HCT116 (cell line): ENCODE data around the gene PNP. TPM values are rescaled to one million over a fixed set of nuclear protein-coding genes. Genes with fewer than 3 reads are reported as not detected.

ENCODE experiments used
- ATAC-seq: fragments of 200-7000 bp; cut with Tn5 transposase; 2 replicates; pipeline ENCODE4 v1.9.1; 2020; ENCODE audit warnings: mild to moderate bottlenecking, moderate library complexity
- BruUV-seq: library from RNA; stranded (reverse); fragments of 400-500 nt; replicated peaks from 2 replicates; lab custom pipeline; 2021; lab: Mats Ljungman, UMichigan
- CTCF ChIA-PET: fragments of 300-600 bp; sonication (Branson Sonifier 250); formaldehyde crosslinking; loops from one replicate; lab custom pipeline; 2021; ENCODE audit warnings: antibody characterized with exemption; lab: Charles Lee
- POLR2A ChIA-PET: fragments of 300-600, 350-600 bp; sonication (Branson Sonifier 250); formaldehyde crosslinking; loops from one replicate; lab custom pipeline; 2021; ENCODE audit warnings: antibody characterized with exemption; lab: Charles Lee
- RAD21 ChIA-PET, 2 experiments: fragments of 300-600 bp; sonication (Branson Sonifier 250); formaldehyde crosslinking; loops; one replicate each; lab custom pipeline; 2023; ENCODE audit warnings: low total read pairs in 2 of 2; ENCODE audit not compliant: uncharacterized antibody in 2 of 2, unreplicated experiment in 2 of 2, low non-redundant PET in 1 of 2; lab: Charles Lee
- DNase-seq: peaks from one replicate; pipeline ENCODE4 v3.0.0-alpha.2; 2010; ENCODE audit warnings: low read depth, low spot score
- H2AFZ ChIP-seq: fragments of 200-600 bp; shearing (Covaris generic), sonication (generic); 2 replicates; pipeline ENCODE4 v1.6.1; 2017; ENCODE audit warnings: low read depth, mixed run types, mixed read lengths, antibody characterized with exemption, low read length; ENCODE audit not compliant: poor library complexity, severe bottlenecking
- H3K27ac ChIP-seq: 2 replicates; pipeline ENCODE4 v1.5.1; 2012; ENCODE audit warnings: low read depth, low read length
- H3K27me3 ChIP-seq: fragments of 200-600 bp; sonication (generic); 2 replicates; pipeline ENCODE4 v1.6.1; 2016; ENCODE audit warnings: mixed run types, low read length, mixed read lengths; ENCODE audit not compliant: insufficient read depth
- H3K36me3 ChIP-seq, 2 experiments: fragments of 200-500 bp in 1 of 2; fragments of 200-600 bp in 1 of 2; sonication (Bioruptor generic) in 1 of 2; sonication (generic) in 1 of 2; 2 replicates each; pipeline versions ENCODE4 v1.5.1 to v1.6.1; 2014 to 2016; ENCODE audit warnings: low read length in 2 of 2, inconsistent platforms in 1 of 2, mixed read lengths in 1 of 2, mixed run types in 1 of 2; ENCODE audit not compliant: insufficient read depth in 2 of 2, control insufficient read depth in 1 of 2
- H3K4me1 ChIP-seq, 2 experiments: fragments of 200-600 bp in 1 of 2; sonication (generic) in 1 of 2; 2 replicates each; pipeline versions ENCODE4 v1.5.1 to v1.6.1; 2012 to 2017; ENCODE audit warnings: low read length in 2 of 2, inconsistent platforms in 1 of 2, mild to moderate bottlenecking in 1 of 2, mixed read lengths in 1 of 2, mixed run types in 1 of 2, moderate library complexity in 1 of 2; ENCODE audit not compliant: insufficient read depth in 2 of 2, control insufficient read depth in 1 of 2
- H3K4me2 ChIP-seq: fragments of 200-600 bp; sonication (generic); 2 replicates; pipeline ENCODE4 v1.6.1; 2017; ENCODE audit warnings: mixed run types, low read length, mixed read lengths
- H3K4me3 ChIP-seq, 2 experiments: fragments of 200-600 bp in 1 of 2; sonication (generic) in 1 of 2; replicated peaks in 1 of 2; 2 replicates each; pipeline ENCODE4 v1.5.1; 2011 to 2016; ENCODE audit warnings: low read length in 2 of 2, control low read depth in 1 of 2, low read depth in 1 of 2, mild to moderate bottlenecking in 1 of 2, mixed read lengths in 1 of 2, mixed run types in 1 of 2
- H3K79me2 ChIP-seq: fragments of 200-600 bp; sonication (generic); 2 replicates; pipeline ENCODE4 v1.6.1; 2017; ENCODE audit warnings: mild to moderate bottlenecking, mixed run types, low read length, moderate library complexity, mixed read lengths; ENCODE audit not compliant: insufficient read depth
- H3K9ac ChIP-seq: fragments of 200-600 bp; sonication (generic); 2 replicates; pipeline ENCODE4 v1.6.1; 2016; ENCODE audit warnings: low read length, mixed read lengths
- H3K9me2 ChIP-seq: fragments of 200-600 bp; sonication (generic), shearing (Covaris generic); 2 replicates; pipeline ENCODE4 v1.6.1; 2017; ENCODE audit warnings: mixed run types, mild to moderate bottlenecking, moderate library complexity; ENCODE audit not compliant: insufficient read depth
- H3K9me3 ChIP-seq, 2 experiments: fragments of 200-500 bp in 1 of 2; fragments of 200-600 bp in 1 of 2; sonication (Bioruptor generic) in 1 of 2; sonication (generic) in 1 of 2; 2 replicates each; pipeline ENCODE4 v1.6.1; 2014 to 2017; ENCODE audit warnings: low read length in 2 of 2, mixed read lengths in 2 of 2, inconsistent platforms in 1 of 2, low read depth in 1 of 2, mild to moderate bottlenecking in 1 of 2, mixed run types in 1 of 2, moderate library complexity in 1 of 2; ENCODE audit not compliant: control insufficient read depth in 1 of 2, insufficient read depth in 1 of 2
- H4K20me1 ChIP-seq: fragments of 200-600 bp; sonication (generic), shearing (Covaris generic); 2 replicates; pipeline ENCODE4 v1.6.1; 2017; ENCODE audit warnings: mixed run types, mild to moderate bottlenecking, moderate library complexity; ENCODE audit not compliant: insufficient read depth
- CEBPB ChIP-seq: IDR thresholded peaks from 2 replicates; pipeline ENCODE4 v1.6.1; 2012; ENCODE audit warnings: low read depth
- EGR1 ChIP-seq: IDR thresholded peaks from 2 replicates; pipeline ENCODE4 v1.6.1; 2012; ENCODE audit warnings: low read depth
- EZH2phosphoT487 ChIP-seq: fragments of 200-600 bp; IDR thresholded peaks from 2 replicates; pipeline ENCODE4 v1.6.1; 2018; ENCODE audit warnings: antibody characterized with exemption, borderline replicate concordance
- JUND ChIP-seq: IDR thresholded peaks from 2 replicates; pipeline ENCODE4 v1.6.1; 2012
- POLR2A ChIP-seq: IDR thresholded peaks from 2 replicates; pipeline ENCODE4 v1.7.0; 2011; ENCODE audit warnings: borderline replicate concordance; ENCODE audit not compliant: insufficient read depth, insufficient read length; ENCODE audit errors: extremely low read depth
- POLR2AphosphoS5 ChIP-seq: IDR thresholded peaks from 2 replicates; pipeline ENCODE4 v1.6.1; 2011; ENCODE audit warnings: mild to moderate bottlenecking, low read depth, low read length, moderate library complexity
- SIN3A ChIP-seq: IDR thresholded peaks from 2 replicates; pipeline ENCODE4 v1.6.1; 2012; ENCODE audit warnings: low read depth
- SRF ChIP-seq: IDR thresholded peaks from 2 replicates; pipeline ENCODE4 v1.6.1; 2012; ENCODE audit warnings: low read depth
- TCF7L2 ChIP-seq: IDR thresholded peaks from 2 replicates; pipeline ENCODE4 v1.7.0; 2011; ENCODE audit warnings: borderline replicate concordance, inconsistent platforms; ENCODE audit not compliant: insufficient read depth, insufficient read length; ENCODE audit errors: extremely low read depth
- ZFX ChIP-seq: fragments of 450-650 bp; IDR thresholded peaks from 2 replicates; pipeline ENCODE4 v1.6.1; 2017
- ZNF274 ChIP-seq: fragments of 200-500 bp; sonication (Bioruptor generic); IDR thresholded peaks from 2 replicates; pipeline ENCODE4 v1.6.1; 2014; ENCODE audit warnings: mild to moderate bottlenecking, low read depth, low read length, inconsistent platforms
- intact Hi-C: fragments of 100-400 bp; cut with micrococcal nuclease; formaldehyde crosslinking; loops from 2 replicates; pipeline ENCODE4 v1.10.0; 2022
- total RNA-seq: library from RNA; stranded (reverse); gene quantifications from one replicate; pipeline ENCODE4 v1.2.1, GENCODE V29; 2021; ENCODE audit not compliant: unreplicated experiment
- TF ChIP-seq, protein P1 (sequence below): IDR thresholded peaks from 2 replicates; pipeline ENCODE4 v1.6.1; 2012; ENCODE audit warnings: low read depth
- TF ChIP-seq, protein P2 (sequence below), 3 experiments: fragments of 200-600 bp in 1 of 3; sonication (generic) in 1 of 3; IDR thresholded peaks in 2 of 3; conservative IDR thresholded peaks in 1 of 3; 2 replicates each; pipeline ENCODE4 v1.5.1; 2012 to 2017; ENCODE audit warnings: low read depth in 2 of 3, low read length in 2 of 3, antibody characterized with exemption in 1 of 3, borderline replicate concordance in 1 of 3, control low read depth in 1 of 3, mild to moderate bottlenecking in 1 of 3, mixed read lengths in 1 of 3, mixed run types in 1 of 3, moderate library complexity in 1 of 3; ENCODE audit not compliant: insufficient read depth in 1 of 3

Gene PNP
- total RNA-seq, 1 experiment from 2014 or later: 63.0 TPM

DNA sequence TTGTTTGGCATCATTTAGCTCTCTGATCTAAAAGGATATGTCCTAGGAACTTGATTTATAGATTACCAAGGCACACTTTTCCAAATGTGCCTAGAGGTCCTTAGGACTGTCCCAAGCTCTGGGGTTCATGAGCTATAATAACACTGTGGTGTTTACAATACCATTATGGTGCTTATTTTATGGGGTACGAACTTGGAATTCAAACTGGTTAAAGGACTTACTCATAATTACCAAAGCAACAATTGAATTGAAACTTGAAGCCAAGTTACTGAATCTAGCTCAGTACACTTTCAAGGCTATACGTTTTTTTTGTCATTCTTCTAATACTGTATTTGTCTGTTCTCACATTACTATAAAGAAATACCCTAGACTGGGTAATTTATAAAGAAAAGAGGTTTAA lies 46.3 kb upstream of the PNP start:
- Histone ChIP-seq H3K79me2 (no peaks in the 10 kb centered on the region), H3K4me1 (peaks cover 7 to 12% of the 10 kb centered on the region in 2 experiments), H3K4me2 (no peak overlapping the region), H3K9me2 (no peaks in the 10 kb centered on the region), H3K36me3 (no peaks in the 10 kb centered on the region), H3K27ac (no peak overlapping the region), H3K27me3 (no peaks in the 10 kb centered on the region), H3K4me3 (no peak overlapping the region), H4K20me1 (no peaks in the 10 kb centered on the region), H2AFZ (no peak overlapping the region), H3K9ac (no peak overlapping the region), H3K9me3 (no peaks in the 10 kb centered on the region)
- ATAC-seq (no peak), DNase-seq (no peak)
- RAD21 ChIA-PET: no interaction called here
- TF ChIP-seq ZNF274 (no peak), JUND (no peak), TCF7L2 (no peak)
- POLR2A ChIA-PET: interaction anchor here (2.1 kb wide), 1 partner anchor 80 kb away, joined by 7 read pairs; the partner anchor contains the start of gene PARP2
- CTCF ChIA-PET: no interaction called here
- BruUV-seq: no TSS peak
- intact Hi-C loops: no loop called here

DNA sequence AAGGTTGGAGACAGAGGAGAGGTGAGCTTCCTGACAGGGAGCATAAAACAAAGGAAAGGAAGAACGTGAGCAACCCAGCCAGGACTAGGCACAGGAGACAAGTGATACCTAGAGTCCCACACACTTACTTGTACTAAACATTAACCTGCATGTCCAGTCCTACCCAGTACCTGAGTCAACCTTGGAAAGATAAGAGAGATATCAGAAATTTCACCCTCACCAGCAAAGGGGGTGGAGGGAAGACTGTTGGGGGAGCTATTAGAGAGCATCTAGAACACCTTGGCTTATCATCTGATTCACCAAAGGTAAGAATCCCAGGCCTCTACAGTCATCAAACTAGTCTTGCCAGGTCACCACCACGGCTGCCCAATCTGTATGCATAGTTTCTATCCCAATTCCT lies 44.4 kb upstream of the PNP start:
- intact Hi-C loops: no loop called here
- CTCF ChIA-PET: interaction anchor here (1.3 to 2.0 kb wide), 2 partner anchors 9 to 10 kb away, joined by 4 to 8 read pairs; no protein-coding TSS in a partner anchor
- TF ChIP-seq SIN3A (no peak), SRF (no peak), POLR2A (no peak), EZH2phosphoT487 (no peak), ZFX (no peak), POLR2AphosphoS5 (no peak), CEBPB (no peak), EGR1 (no peak)
- TF ChIP-seq, protein P1, sequence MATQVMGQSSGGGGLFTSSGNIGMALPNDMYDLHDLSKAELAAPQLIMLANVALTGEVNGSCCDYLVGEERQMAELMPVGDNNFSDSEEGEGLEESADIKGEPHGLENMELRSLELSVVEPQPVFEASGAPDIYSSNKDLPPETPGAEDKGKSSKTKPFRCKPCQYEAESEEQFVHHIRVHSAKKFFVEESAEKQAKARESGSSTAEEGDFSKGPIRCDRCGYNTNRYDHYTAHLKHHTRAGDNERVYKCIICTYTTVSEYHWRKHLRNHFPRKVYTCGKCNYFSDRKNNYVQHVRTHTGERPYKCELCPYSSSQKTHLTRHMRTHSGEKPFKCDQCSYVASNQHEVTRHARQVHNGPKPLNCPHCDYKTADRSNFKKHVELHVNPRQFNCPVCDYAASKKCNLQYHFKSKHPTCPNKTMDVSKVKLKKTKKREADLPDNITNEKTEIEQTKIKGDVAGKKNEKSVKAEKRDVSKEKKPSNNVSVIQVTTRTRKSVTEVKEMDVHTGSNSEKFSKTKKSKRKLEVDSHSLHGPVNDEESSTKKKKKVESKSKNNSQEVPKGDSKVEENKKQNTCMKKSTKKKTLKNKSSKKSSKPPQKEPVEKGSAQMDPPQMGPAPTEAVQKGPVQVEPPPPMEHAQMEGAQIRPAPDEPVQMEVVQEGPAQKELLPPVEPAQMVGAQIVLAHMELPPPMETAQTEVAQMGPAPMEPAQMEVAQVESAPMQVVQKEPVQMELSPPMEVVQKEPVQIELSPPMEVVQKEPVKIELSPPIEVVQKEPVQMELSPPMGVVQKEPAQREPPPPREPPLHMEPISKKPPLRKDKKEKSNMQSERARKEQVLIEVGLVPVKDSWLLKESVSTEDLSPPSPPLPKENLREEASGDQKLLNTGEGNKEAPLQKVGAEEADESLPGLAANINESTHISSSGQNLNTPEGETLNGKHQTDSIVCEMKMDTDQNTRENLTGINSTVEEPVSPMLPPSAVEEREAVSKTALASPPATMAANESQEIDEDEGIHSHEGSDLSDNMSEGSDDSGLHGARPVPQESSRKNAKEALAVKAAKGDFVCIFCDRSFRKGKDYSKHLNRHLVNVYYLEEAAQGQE: no peak
- TF ChIP-seq, protein P2, sequence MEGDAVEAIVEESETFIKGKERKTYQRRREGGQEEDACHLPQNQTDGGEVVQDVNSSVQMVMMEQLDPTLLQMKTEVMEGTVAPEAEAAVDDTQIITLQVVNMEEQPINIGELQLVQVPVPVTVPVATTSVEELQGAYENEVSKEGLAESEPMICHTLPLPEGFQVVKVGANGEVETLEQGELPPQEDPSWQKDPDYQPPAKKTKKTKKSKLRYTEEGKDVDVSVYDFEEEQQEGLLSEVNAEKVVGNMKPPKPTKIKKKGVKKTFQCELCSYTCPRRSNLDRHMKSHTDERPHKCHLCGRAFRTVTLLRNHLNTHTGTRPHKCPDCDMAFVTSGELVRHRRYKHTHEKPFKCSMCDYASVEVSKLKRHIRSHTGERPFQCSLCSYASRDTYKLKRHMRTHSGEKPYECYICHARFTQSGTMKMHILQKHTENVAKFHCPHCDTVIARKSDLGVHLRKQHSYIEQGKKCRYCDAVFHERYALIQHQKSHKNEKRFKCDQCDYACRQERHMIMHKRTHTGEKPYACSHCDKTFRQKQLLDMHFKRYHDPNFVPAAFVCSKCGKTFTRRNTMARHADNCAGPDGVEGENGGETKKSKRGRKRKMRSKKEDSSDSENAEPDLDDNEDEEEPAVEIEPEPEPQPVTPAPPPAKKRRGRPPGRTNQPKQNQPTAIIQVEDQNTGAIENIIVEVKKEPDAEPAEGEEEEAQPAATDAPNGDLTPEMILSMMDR (IDR thresholded peaks at IDR 0.05 in 2 of 3, conservative IDR thresholded peaks at IDR 0.05 in 1 of 3; ENCODE audit: borderline replicate concordance in 1 of 3, insufficient read depth in 1 of 3, low read depth in 2 of 3, low read length in 2 of 3): no peak

More for the DNA sequence above, 44.4 kb upstream of the PNP start:
- no TSS peak for BruUV-seq
- Histone ChIP-seq H3K27me3 (no peaks in the 10 kb centered on the region), H3K9ac (no peak overlapping the region), H4K20me1 (no peaks in the 10 kb centered on the region), H3K9me3 (no peaks in the 10 kb centered on the region), H3K4me3 (no peak overlapping the region), H3K4me1 (peaks cover 10 to 14% of the 10 kb centered on the region in 2 experiments), H3K79me2 (no peaks in the 10 kb centered on the region), H3K36me3 (no peaks in the 10 kb centered on the region), H3K9me2 (no peaks in the 10 kb centered on the region), H2AFZ (no peak overlapping the region), H3K4me2 (no peak overlapping the region), H3K27ac (no peak overlapping the region)
- ChIA-PET RAD21 (no interaction called here), POLR2A (interaction anchor here (1.0 to 1.7 kb wide), 3 partner anchors 9 to 36 kb away, joined by 4 to 6 read pairs (median 4); partner anchors contain the start of genes APEX1 and PIP4P1)
- ATAC-seq (no peak), DNase-seq (no peak)
